ENCODE results near the gene SHTN1. TPM values are rescaled to one million over a fixed set of nuclear protein-coding genes. Genes with fewer than 3 reads are reported as not detected.
A peak's percentile ranks its signal among the peaks of the same experiment; 100 is the strongest.

SHTN1 gene
- polyA plus RNA-seq, 12 donors: 3.8 to 18.6 (median 6.7) TPM; not detected in 1

GRCh38 chr10:116919164-116919563 is 85.8 kb downstream of the SHTN1 start:
- no peak for DNase-seq

- no peak for DNase-seq
These were observed 86.4 kb downstream of the SHTN1 start for GRCh38 chr10:116918583-116918982.

- no peak for DNase-seq
These were observed 87.5 kb downstream of the SHTN1 start for GRCh38 chr10:116917481-116917880.

DNA sequence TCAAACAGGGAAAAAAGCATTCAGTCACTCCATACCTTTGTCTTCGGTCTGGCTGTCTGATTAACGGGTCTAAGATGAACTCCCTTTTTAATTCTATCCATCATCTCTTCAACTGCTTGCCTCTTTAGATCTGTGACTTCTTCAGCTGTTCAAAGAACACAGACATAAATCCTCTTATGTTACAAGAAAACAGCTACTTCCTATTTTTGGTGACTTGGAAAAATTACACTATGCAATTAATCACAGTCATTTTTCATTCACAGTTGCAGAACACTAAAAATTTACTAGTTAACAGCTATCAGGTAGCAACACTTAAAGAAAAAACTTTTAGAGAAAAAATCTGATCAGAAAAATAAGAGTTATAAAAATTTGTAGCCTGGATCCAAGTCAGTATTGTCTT is 89.6 kb downstream of the SHTN1 start:
- no peak for DNase-seq

- no peak for DNase-seq
These were observed 91.3 kb downstream of the SHTN1 start for GRCh38 chr10:116913695-116914094.

DNA sequence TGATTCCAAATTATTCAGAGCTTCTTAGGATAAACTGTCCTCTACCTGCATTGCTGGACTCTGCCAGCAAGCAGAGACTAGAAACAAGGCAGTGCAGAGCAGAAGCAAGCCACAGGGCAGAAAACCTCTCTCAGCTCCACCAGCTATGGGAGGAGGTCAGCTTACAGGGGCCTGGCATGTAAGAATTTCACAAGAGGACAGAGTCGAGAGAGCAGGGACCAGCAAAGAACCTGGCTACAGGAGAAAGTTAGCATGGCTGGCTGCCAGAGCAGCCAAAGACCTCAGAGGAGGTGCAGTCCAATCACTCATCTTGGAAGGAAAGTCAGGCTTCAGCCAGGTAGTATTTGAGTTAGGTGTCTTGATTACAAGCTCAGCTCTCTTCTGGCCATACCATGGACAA is 92.8 kb downstream of the SHTN1 start:
- no peak for DNase-seq

DNA sequence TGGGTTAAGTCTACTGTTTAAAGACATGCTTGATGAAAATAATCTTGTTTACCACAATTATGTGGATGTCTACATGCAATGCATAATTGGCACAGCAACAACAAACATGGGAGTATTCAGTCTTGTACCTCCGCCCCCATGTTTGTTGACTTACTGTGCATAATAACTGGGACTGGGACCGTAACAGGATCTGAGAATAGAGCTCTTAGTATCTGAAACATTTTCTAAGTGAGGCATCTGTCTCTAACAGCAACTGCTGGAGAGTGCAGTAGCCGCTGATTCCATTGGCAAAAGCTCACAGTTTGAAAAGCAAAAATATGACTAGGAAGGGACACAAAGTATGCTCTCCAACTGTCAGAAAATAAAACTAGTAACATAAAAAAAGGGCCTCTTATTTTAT is 94.1 kb downstream of the SHTN1 start:
- DNase-seq: no peak

GRCh38 chr10:116909307-116909706 is 95.7 kb downstream of the SHTN1 start:
- no peak for DNase-seq

- DNase-seq: no peak
These were observed 97.6 kb downstream of the SHTN1 start for GRCh38 chr10:116907245-116907987.

- DNase-seq: no peak
These were observed 99.2 kb downstream of the SHTN1 start for GRCh38 chr10:116905845-116906210.

DNA sequence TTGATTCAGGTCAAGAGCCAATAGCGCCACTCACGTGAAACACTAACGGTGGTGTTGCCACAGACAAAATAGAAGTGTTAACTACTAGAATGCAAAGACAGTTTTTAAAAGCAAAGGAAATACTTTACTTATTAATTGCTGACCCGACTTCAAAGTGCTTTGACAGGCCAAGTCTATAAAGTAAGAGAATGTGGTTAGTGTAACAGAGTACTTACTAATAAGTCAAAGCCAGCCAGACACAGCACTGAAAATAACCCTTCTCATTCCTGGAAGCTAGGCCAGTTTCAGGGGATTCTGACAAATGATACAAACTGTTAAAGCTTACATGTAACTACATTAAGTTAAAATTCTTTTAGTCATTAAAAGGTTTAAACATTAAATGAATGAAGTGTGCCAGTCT is 105.4 kb downstream of the SHTN1 start:
- DNase-seq: no peak

- no peak for DNase-seq
These were observed 111.3 kb downstream of the SHTN1 start for GRCh38 chr10:116893686-116894037.

DNA sequence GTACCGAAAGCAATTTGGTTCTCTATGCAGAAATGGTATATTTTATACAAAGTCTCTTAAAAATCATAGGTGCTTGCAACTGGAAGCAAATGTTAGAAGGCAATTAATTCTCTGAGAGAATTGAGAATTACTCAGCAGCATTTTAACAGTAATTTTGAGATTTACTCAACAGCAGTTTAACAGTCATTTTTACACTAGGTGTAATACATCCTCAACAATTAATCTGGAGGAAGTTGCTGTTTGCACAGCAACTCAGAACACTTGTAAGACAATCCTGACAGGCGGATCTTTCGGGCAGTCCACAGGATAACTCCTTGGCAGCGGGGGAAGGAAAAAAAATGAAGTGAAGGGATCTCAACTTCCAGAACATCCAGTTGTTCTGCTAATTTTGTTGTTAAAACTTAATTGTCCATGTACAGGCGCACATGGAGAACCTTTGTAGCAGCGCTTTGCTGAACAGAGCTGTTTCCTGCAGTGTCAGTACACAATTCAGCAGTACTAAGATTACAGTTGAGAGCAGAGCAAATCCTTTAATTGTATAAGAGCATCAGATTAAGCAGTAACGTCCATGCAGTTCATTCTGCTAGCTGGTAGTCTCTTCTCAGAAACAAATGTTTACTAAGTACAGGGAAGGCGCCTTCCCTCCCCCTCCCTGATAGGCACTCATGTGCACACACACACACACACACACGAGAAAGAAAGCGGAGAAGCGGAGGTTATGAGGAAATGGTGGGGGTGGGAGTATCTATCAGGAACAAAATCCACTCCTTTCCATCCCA is 111.9 kb downstream of the SHTN1 start:
- no peak for DNase-seq

DNA sequence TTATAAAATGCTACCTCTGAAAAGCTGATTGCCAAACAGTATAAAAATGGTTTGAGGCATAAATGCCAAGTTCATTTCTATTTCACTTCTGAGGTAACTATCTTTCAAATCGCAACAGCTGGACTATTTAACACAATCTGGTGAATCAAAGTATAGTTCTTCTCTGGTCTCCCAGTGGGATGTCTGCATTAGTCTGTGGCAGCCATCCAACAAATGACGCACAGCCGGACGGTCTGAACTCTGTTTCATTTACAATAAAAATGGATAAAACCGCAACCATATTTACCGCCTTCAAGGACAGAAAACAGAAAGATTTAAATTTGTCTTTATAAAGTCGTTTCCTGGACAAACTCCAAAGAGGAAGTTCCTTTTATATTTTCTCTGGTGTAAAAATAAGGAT is 113.8 kb downstream of the SHTN1 start:
- peak; percentile 80 for DNase-seq

- DNase-seq: no peak
These were observed 115.9 kb downstream of the SHTN1 start for GRCh38 chr10:116889066-116889465.

DNA sequence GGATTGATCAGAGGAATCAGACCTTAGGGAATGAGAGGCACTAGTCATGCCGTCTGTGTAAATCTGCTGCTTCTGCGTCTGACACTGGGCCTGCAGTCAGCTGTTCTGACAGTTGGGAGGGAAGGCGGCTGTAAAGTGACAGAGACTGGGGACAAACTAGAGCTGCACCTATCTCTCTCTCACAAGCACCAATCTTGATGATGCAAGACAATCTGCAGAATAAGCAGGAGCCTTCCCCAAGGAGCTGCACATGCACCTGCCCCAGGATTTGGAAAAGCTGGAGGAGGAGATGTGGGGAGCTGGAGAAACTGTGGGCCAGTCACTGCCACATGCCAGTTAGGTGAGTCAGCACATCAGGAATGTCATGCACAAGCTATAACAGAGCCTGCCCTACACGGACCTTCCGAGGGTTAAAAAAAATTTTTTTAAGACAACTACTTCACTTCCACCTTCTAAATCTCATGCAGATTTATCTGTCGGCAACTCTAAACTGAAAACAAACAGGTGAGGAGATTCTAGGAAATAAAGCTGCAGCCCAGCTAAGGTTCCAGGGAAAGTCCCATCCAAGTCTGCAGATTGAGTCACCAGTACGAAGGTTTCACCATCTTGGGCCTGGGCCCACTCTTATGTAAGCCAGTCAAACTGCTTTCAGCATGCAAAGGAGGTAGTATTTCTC is 116.5 kb downstream of the SHTN1 start:
- no peak for DNase-seq

GRCh38 chr10:116886772-116887171 is 118.2 kb downstream of the SHTN1 start:
- no peak for DNase-seq

DNA sequence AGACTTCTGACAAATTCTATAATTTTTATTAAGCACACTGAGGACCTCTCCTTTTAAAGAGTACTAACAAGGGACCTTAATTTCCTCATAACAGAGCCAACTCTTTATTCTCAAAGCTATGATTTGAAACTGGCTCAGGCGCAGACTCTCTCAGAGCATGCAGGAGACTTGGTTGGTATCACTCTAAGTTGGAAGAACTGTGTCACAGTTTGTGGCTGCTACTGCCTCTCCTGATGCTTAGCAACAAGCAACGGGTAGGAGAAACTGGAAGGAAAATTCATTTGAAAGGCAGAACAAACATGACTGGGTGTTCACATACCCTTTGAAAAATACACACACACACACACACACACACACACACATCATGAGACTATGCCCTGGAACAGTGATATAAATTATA is 122.3 kb downstream of the SHTN1 start:
- DNase-seq: no peak

GRCh38 chr10:116880716-116881482 is 124.1 kb downstream of the SHTN1 start:
- DNase-seq: no peak

- DNase-seq: no peak
These were observed 125.2 kb downstream of the SHTN1 start for GRCh38 chr10:116879817-116880216.

GRCh38 chr10:116878123-116878522 is 126.9 kb downstream of the SHTN1 start:
- no peak for DNase-seq

GRCh38 chr10:116877391-116877790 is 127.6 kb downstream of the SHTN1 start:
- no peak for DNase-seq

Measured in muscle of arm (tissue), 12 donors.